ENCODE data around the gene RLN3.

RLN3 gene

GRCh38 chr19:13981021-13981420 is 46.9 kb upstream of the RLN3 start:
- H3K36me3 Mint-ChIP-seq (ENCODE audit: low read depth), result peaks cover 12% of the 10 kb centered on the region
- H3K4me1 Mint-ChIP-seq, result no peaks in the 10 kb centered on the region
- no peak for TF ChIP-seq CTCF (IDR thresholded peaks at IDR 0.05; ENCODE audit: unreplicated experiment in 3 of 3)
- H3K27ac Mint-ChIP-seq, result no peak overlapping the region
- H3K9me3 Mint-ChIP-seq, result no peaks in the 10 kb centered on the region
- peak overlapping the region in 1 of 3 experiments; percentile 19 for H3K4me3 Mint-ChIP-seq
- peaks cover 3% of the 10 kb centered on the region for H3K27me3 Mint-ChIP-seq (ENCODE audit: low read depth)

GRCh38 chr19:13981467-13981866 is 46.5 kb upstream of the RLN3 start:
- H3K9me3 Mint-ChIP-seq, result no peaks in the 10 kb centered on the region
- peaks cover 8% of the 10 kb centered on the region for H3K36me3 Mint-ChIP-seq (ENCODE audit: low read depth)
- H3K4me1 Mint-ChIP-seq, result peaks cover 3% of the 10 kb centered on the region

GRCh38 chr19:13981988-13982501 is 45.9 kb upstream of the RLN3 start:
- Mint-ChIP-seq H3K36me3 (ENCODE audit: low read depth) (peaks cover 5% of the 10 kb centered on the region), H3K4me1 (peaks cover 9% of the 10 kb centered on the region), H3K9me3 (no peaks in the 10 kb centered on the region), H3K27me3 (ENCODE audit: low read depth) (peaks cover 3% of the 10 kb centered on the region), H3K4me3 (no peak overlapping the region), H3K27ac (no peak overlapping the region)
- TF ChIP-seq CTCF (IDR thresholded peaks at IDR 0.05; ENCODE audit: unreplicated experiment in 3 of 3), result no peak

More at GRCh38 chr19:13981467-13981866, 46.5 kb upstream of the RLN3 start:
- Mint-ChIP-seq H3K4me3 (no peak overlapping the region), H3K27me3 (ENCODE audit: low read depth) (peaks cover 3% of the 10 kb centered on the region), H3K27ac (no peak overlapping the region)
- TF ChIP-seq CTCF (IDR thresholded peaks at IDR 0.05; ENCODE audit: unreplicated experiment in 3 of 3), result no peak

- Mint-ChIP-seq H3K27me3 (ENCODE audit: low read depth) (peaks cover 3% of the 10 kb centered on the region), H3K4me1 (peaks cover 14% of the 10 kb centered on the region), H3K4me3 (no peak overlapping the region), H3K9me3 (no peaks in the 10 kb centered on the region), H3K36me3 (ENCODE audit: low read depth) (peaks cover 5% of the 10 kb centered on the region), H3K27ac (no peak overlapping the region)
- TF ChIP-seq CTCF (IDR thresholded peaks at IDR 0.05; ENCODE audit: unreplicated experiment in 3 of 3), result no peak
Observed at GRCh38 chr19:13982773-13983172, 45.2 kb upstream of the RLN3 start.

- Mint-ChIP-seq H3K9me3 (no peaks in the 10 kb centered on the region), H3K36me3 (ENCODE audit: low read depth) (peaks cover 5% of the 10 kb centered on the region), H3K4me3 (no peak overlapping the region), H3K27me3 (ENCODE audit: low read depth) (peaks cover 3% of the 10 kb centered on the region), H3K27ac (no peak overlapping the region), H3K4me1 (peaks cover 14% of the 10 kb centered on the region)
- TF ChIP-seq CTCF (IDR thresholded peaks at IDR 0.05; ENCODE audit: unreplicated experiment in 3 of 3), result no peak
Observed at GRCh38 chr19:13983213-13983889, 44.6 kb upstream of the RLN3 start.

- H3K27ac Mint-ChIP-seq, result no peak overlapping the region
- H3K36me3 Mint-ChIP-seq (ENCODE audit: low read depth), result peaks cover 6% of the 10 kb centered on the region
- H3K4me1 Mint-ChIP-seq, result peaks cover 14% of the 10 kb centered on the region
- TF ChIP-seq CTCF (IDR thresholded peaks at IDR 0.05; ENCODE audit: unreplicated experiment in 3 of 3), result no peak
- H3K9me3 Mint-ChIP-seq, result no peaks in the 10 kb centered on the region
- H3K27me3 Mint-ChIP-seq (ENCODE audit: low read depth), result peaks cover 3% of the 10 kb centered on the region
- no peak overlapping the region for H3K4me3 Mint-ChIP-seq
Observed at GRCh38 chr19:13984186-13984585, 43.8 kb upstream of the RLN3 start.
